Psoas muscle (tissue), 8 donors: ENCODE data around the gene HPD. TPM values are rescaled to one million over a fixed set of nuclear protein-coding genes. Genes with fewer than 3 reads are reported as not detected.
"Not testable (repeated sequence)": the region's sequence is repeated elsewhere in the genome, so short reads cannot be mapped to it uniquely, and the experiment has no call there.

ENCODE experiments used
- ATAC-seq, 4 donors: fragments of 200-7000 bp; cut with Tn5 transposase; one replicate each; pipeline ENCODE4 v1.9.1; 2020; ENCODE audit warnings: moderate library complexity in 3 of 4, mild to moderate bottlenecking in 2 of 4
- DNase-seq, 2 donors: peaks; one replicate each; pipeline ENCODE4 v3.0.0-alpha.2; 2020
- H3K27ac ChIP-seq: fragments of 200-600 bp; one replicate; pipeline ENCODE4 v1.8.0; 2022
- H3K27me3 ChIP-seq, 3 donors: fragments of 200-600 bp in 1 of 3; one replicate each; pipeline versions ENCODE4 v1.6.1 to v1.8.0; 2013 to 2022; ENCODE audit warnings: low read length in 2 of 3, mild to moderate bottlenecking in 2 of 3, moderate library complexity in 1 of 3; ENCODE audit not compliant: insufficient read depth in 3 of 3
- H3K36me3 ChIP-seq, 2 donors: fragments of 200-600 bp in 1 of 2; one replicate each; pipeline versions ENCODE4 v1.6.1 to v1.8.0; 2013 to 2022; ENCODE audit warnings: low read depth in 1 of 2, mild to moderate bottlenecking in 1 of 2, moderate library complexity in 1 of 2; ENCODE audit not compliant: insufficient read depth in 1 of 2
- H3K4me1 ChIP-seq: fragments of 200-600 bp; one replicate; pipeline ENCODE4 v1.8.0; 2022
- H3K4me3 ChIP-seq: fragments of 200-600 bp; one replicate; pipeline ENCODE4 v1.8.0; 2022; ENCODE audit warnings: mild to moderate bottlenecking
- H3K9me3 ChIP-seq: fragments of 200-600 bp; one replicate; pipeline ENCODE4 v1.8.0; 2022
- CTCF ChIP-seq: fragments of 200-600 bp; IDR thresholded peaks from one replicate; pipeline ENCODE4 v1.8.0; 2022; ENCODE audit warnings: antibody characterized with exemption
- WGBS, 3 donors: extraction: QIAGEN DNeasy Blood & Tissue Kit; methylation state at CpG; one replicate each; pipeline versions ENCODE4 v1.1.6 to v1.1.7; 2013; 5-methylcytosine and 5-hydroxymethylcytosine counted together
- intact Hi-C, 2 donors: fragments of 100-400 bp; cut with DNase I; formaldehyde crosslinking; loops; one replicate each; pipeline versions ENCODE4 v1.11.0 to v1.14.2; 2022
- polyA plus RNA-seq, 3 donors: library from polyadenylated mRNA; stranded (reverse); fragments of 200-250 nt; gene quantifications; one replicate each; pipeline ENCODE4 v1.2.3, GENCODE V29; 2013
- total RNA-seq, 4 donors: library from RNA; stranded (reverse); fragmentation: NEBNext Ultra II Directional in 2 of 4; extraction: Animal tissue kit (Norgen Biotek cat#: 25700) in 2 of 4; gene quantifications; one replicate each; pipeline versions ENCODE4 v1.2.1 to v1.2.4, GENCODE V29; 2021 to 2023
- donor health status: healthy with polysubstance abuse.
- donor health status: DM: no; HTN: no; CAD: no; lungs with moderate emphysema.
- donor health status: Bipolar disorder and iron deficiency.
- donor health status: healthy.
- donor health status: DM: yes; HTN: yes; CAD: no.
- donor health status: DM: no; HTN: no; CAD: no.
- donor health status: DM: no; HTN: no; CAD: no.
- donor health status: DM: yes; HTN: yes; CAD: no.

The HPD gene
- total and polyA plus RNA-seq, 7 donors = 0.67 to 3.3 (median 1.6) TPM

- Histone ChIP-seq H3K9me3 (no peaks in the 10 kb centered on the region), H3K4me3 (no peak overlapping the region), H3K27me3 (no peaks in the 10 kb centered on the region), H3K36me3 (no peaks in the 10 kb centered on the region), H3K27ac (no peak overlapping the region), H3K4me1 (peaks cover 13% of the 10 kb centered on the region)
- ATAC-seq (no peak), DNase-seq (no peak)
- intact Hi-C loops = no loop called here
- no peak for TF ChIP-seq CTCF
- 58 to 62% (median 62%) methylated on average over 4 of the region's 4 CpGs for WGBS, 3 donors
These were observed 7.7 kb upstream of the HPD start for GRCh38 chr12:121866331-121866730.

DNA sequence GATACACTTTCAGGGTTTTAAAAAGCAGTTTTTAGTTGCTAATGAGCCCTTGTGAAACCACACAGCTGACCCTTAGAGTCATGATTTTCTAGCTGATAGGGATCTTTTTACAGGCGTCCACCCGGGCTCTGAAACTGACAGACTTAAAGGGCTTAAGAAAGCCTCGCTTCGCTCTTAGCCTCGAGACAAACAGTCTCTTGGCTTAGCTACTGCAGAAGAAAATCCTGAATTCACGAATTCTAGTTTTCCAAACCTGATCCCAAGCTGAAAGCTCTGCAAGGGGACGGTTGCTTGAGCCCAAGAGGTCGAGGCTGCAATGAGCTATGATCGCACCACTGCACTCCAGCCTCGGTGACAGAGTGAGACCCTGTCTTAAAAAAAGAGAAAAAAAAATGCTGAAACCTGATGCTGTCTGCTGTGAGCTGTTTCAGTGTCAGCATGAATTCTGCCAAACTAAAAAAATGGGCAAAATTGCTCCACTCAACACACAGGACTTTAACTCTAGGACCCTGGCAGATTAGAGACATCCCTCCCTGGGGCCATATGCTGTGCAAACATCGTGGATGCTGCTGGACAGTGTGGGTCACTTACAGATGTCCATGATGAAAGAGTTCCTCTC, 3.1 kb upstream of the HPD start:
- Histone ChIP-seq H3K27me3 (no peaks in the 10 kb centered on the region), H3K9me3 (no peaks in the 10 kb centered on the region), H3K4me3 (no peak overlapping the region), H3K36me3 (no peaks in the 10 kb centered on the region), H3K27ac (peak overlapping the region; percentile 61), H3K4me1 (peaks cover 40% of the 10 kb centered on the region)
- ATAC-seq (no peak), DNase-seq (no peak)
- no peak for TF ChIP-seq CTCF
- 10 to 42% (median 19%) methylated on average over 11 of the region's 11 CpGs for WGBS, 3 donors
- intact Hi-C loops = loop anchor here in 1 of 2 donors (2.0 kb wide), 1 partner anchor 29 kb away; no protein-coding TSS in a partner anchor

- not testable (repeated sequence) for H3K27me3 ChIP-seq, ATAC-seq, DNase-seq, H3K36me3 ChIP-seq, H3K9me3 ChIP-seq, H3K4me3 ChIP-seq
- intact Hi-C loops = loop anchor here in 1 of 2 donors (2.0 kb wide), 1 partner anchor 30 kb away; no protein-coding TSS in a partner anchor
- Histone ChIP-seq H3K27ac (peak overlapping the region; percentile 17), H3K4me1 (peaks cover 40% of the 10 kb centered on the region)
- 66 to 88% (median 78%) methylated on average over 4 of the region's 4 CpGs for WGBS, 3 donors
These were observed 2.0 kb upstream of the HPD start for GRCh38 chr12:121860699-121861098.

DNA sequence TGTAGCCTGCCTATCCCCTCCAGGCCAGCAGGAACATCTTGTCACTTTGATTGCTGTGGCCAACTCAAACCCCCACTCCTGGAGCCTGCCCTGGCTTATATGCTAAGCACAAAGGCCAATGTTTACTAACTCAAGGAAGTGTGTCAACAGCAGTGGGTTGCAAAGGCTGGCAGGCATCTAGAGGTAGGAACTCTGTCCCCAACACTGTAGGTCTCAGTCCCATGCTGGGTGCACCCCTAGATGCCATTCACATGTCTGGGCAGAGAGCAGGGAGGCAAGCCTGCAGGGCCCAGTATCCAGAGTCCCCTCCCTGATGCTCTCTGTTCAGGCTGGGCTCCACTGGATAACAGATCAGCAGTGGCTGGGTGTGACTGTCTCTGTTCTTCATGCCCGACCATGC, 1.6 kb upstream of the HPD start:
- ATAC-seq (peak in 2 of 4 donors; percentile 17 to 26), DNase-seq (no peak)
- no peaks in the 10 kb centered on the region for H3K27me3 ChIP-seq
- 79 to 94% (median 83%) methylated on average over 1 of the region's 1 CpG for WGBS, 3 donors
- intact Hi-C loops = loop anchor here in 1 of 2 donors (2.0 kb wide), 1 partner anchor 31 kb away; no protein-coding TSS in a partner anchor
- peaks cover 40% of the 10 kb centered on the region for H3K4me1 ChIP-seq
- no peak for TF ChIP-seq CTCF
- H3K9me3 ChIP-seq = no peaks in the 10 kb centered on the region
- no peaks in the 10 kb centered on the region for H3K36me3 ChIP-seq
- no peak overlapping the region for H3K4me3 ChIP-seq
- peak overlapping the region; percentile 87 for H3K27ac ChIP-seq

DNA sequence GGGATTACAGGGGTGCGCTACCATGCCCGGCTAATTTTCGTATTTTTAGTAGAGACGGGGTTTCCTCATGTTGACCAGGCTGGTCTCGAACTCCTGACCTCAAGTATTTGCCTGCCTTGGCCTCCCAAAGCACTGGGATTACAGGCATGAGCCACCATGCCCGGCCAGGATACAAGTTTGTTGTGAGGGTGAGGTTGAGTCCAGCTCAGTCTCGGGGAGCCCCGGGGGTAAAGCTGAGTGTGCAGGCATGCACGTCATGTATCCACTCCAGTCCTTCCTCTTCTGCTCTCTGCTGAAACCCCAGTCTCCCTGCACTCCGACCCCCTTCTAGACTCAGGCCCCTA, 369 bp downstream of the HPD start:
- no peak for TF ChIP-seq CTCF
- intact Hi-C loops = no loop called here
- H3K27me3 ChIP-seq = no peaks in the 10 kb centered on the region
- 83 to 87% (median 85%) methylated on average over 10 of the region's 10 CpGs for whole genome bisulfite sequencing, 3 donors
- DNase-seq = no peak
- no peaks in the 10 kb centered on the region for H3K9me3 ChIP-seq
- peak overlapping the region; percentile 87 for H3K27ac ChIP-seq
- peaks cover 36% of the 10 kb centered on the region for H3K4me1 ChIP-seq
- H3K4me3 ChIP-seq = no peak overlapping the region
- ATAC-seq = no peak
- no peaks in the 10 kb centered on the region for H3K36me3 ChIP-seq
